Transverse colon (tissue), 4 donors: Measurements from ENCODE around the gene CSE1L.

Experiments used
- POLR2A ChIP-seq: fragments of 450-650 bp; IDR thresholded peaks from one replicate; pipeline ENCODE4 v1.6.1; 2016; ENCODE audit warnings: antibody characterized with exemption, mild to moderate bottlenecking, moderate library complexity
- POLR2AphosphoS5 ChIP-seq, 3 donors: sonication (generic); formaldehyde crosslinking; IDR thresholded peaks; one replicate each; pipeline ENCODE4 v1.6.1; 2016; ENCODE audit warnings: antibody characterized with exemption in 3 of 3
- TF ChIP-seq, protein P1 (sequence below), 5 experiments: fragments of 200-600 bp in 3 of 5; fragments of 450-650 bp in 2 of 5; sonication (generic) in 3 of 5; IDR thresholded peaks; 1 replicate in 2 of 5; 2 replicates in 3 of 5; pipeline ENCODE4 v1.5.1; 2016 to 2017; ENCODE audit warnings: antibody characterized with exemption in 5 of 5, inconsistent platforms in 3 of 5, mild to moderate bottlenecking in 2 of 5, moderate library complexity in 1 of 5

DNA sequence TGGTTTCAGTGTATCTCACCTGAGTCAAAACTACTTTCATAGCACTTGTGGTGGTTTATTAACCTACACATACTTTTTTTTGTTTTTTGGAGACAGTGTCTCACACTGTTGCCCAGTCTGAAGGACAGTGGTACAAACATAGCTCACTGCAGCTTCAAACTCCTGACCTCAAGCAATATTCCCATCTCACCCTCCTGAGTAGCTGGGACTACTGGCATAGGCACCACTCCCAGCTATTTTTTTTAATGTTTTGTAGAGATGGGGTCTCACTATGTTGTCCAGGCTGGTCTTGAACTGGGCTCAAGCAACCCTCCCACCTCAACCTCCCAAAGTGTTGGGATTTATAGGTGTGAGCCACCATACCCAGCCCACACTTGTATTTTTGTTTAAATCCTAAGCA is 92.3 kb downstream of the CSE1L start:
- TF ChIP-seq, protein P1, sequence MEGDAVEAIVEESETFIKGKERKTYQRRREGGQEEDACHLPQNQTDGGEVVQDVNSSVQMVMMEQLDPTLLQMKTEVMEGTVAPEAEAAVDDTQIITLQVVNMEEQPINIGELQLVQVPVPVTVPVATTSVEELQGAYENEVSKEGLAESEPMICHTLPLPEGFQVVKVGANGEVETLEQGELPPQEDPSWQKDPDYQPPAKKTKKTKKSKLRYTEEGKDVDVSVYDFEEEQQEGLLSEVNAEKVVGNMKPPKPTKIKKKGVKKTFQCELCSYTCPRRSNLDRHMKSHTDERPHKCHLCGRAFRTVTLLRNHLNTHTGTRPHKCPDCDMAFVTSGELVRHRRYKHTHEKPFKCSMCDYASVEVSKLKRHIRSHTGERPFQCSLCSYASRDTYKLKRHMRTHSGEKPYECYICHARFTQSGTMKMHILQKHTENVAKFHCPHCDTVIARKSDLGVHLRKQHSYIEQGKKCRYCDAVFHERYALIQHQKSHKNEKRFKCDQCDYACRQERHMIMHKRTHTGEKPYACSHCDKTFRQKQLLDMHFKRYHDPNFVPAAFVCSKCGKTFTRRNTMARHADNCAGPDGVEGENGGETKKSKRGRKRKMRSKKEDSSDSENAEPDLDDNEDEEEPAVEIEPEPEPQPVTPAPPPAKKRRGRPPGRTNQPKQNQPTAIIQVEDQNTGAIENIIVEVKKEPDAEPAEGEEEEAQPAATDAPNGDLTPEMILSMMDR (IDR thresholded peaks at IDR 0.05): no peak
- TF ChIP-seq POLR2A: no peak
- no peak for TF ChIP-seq POLR2AphosphoS5 (IDR thresholded peaks at IDR 0.05)
